Erythroblast (primary cell): ENCODE measurements around the gene TSFM.

Source experiments
- GATA1 ChIP-seq: IDR thresholded peaks from 2 replicates; pipeline ENCODE4 v1.6.1; 2011; ENCODE audit warnings: low read depth, mild to moderate bottlenecking, control low read depth, low read length, moderate library complexity
- POLR2A ChIP-seq: IDR thresholded peaks from 2 replicates; pipeline ENCODE4 v1.6.1; 2011; ENCODE audit warnings: mild to moderate bottlenecking, low read length

GRCh38 chr12:57783466-57783801 is 847 bp downstream of the TSFM start:
- TF ChIP-seq POLR2A (no peak), GATA1 (no peak)
